Stomach smooth muscle (tissue), 2 donors: ENCODE results near the gene OSBPL9.

ENCODE experiments used
- H3K27ac ChIP-seq: one replicate; pipeline ENCODE4 v1.7.0; 2013; ENCODE audit warnings: mild to moderate bottlenecking, low read length, inconsistent platforms
- H3K27me3 ChIP-seq, 2 donors: one replicate each; pipeline ENCODE4 v1.7.0; 2013; ENCODE audit warnings: low read length in 2 of 2; ENCODE audit not compliant: insufficient read depth in 2 of 2, control insufficient read depth in 1 of 2
- H3K36me3 ChIP-seq, 2 donors: one replicate each; pipeline ENCODE4 v1.7.0; 2013; ENCODE audit warnings: low read length in 2 of 2; ENCODE audit not compliant: control insufficient read depth in 2 of 2, insufficient read depth in 2 of 2
- H3K4me1 ChIP-seq: one replicate; pipeline ENCODE4 v1.7.0; 2013; ENCODE audit warnings: low read length; ENCODE audit not compliant: control insufficient read depth, insufficient read depth
- H3K4me3 ChIP-seq, 2 donors: one replicate each; pipeline ENCODE4 v1.7.0; 2013; ENCODE audit warnings: low read length in 2 of 2
- H3K9ac ChIP-seq, 2 donors: one replicate each; pipeline ENCODE4 v1.7.0; 2013; ENCODE audit warnings: low read length in 2 of 2, mild to moderate bottlenecking in 1 of 2
- H3K9me3 ChIP-seq, 2 donors: one replicate each; pipeline ENCODE4 v1.7.0; 2013; ENCODE audit warnings: low read length in 2 of 2; ENCODE audit not compliant: control insufficient read depth in 2 of 2
- donor health status: healthy.
- donor health status: Pancreatic carcinoma.

The OSBPL9 gene

GRCh38 chr1:51651552-51651942 is 34.7 kb downstream of the OSBPL9 start:
- Histone ChIP-seq H3K9me3 (no peaks in the 10 kb centered on the region), H3K9ac (no peak overlapping the region), H3K4me1 (no peaks in the 10 kb centered on the region), H3K36me3 (no peaks in the 10 kb centered on the region), H3K27me3 (no peaks in the 10 kb centered on the region), H3K27ac (no peak overlapping the region), H3K4me3 (no peak overlapping the region)

DNA sequence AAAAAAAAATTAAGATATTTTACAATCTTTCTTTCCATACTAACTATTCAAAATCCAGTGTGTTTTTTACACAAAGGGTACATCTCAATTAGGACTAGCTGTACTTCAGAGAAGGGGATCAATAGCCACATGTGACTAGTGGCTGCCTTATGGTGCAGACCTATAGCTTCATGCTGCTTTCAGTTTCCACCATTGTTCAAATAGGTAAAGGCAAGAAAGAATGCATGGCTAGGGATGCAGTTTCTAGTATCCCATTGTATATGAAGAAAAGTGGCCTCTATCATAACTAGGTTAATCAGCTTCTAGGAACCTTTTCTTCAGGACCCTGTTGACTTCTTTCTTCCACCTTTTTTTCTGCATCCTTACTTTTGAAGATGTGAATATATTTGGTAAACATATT is 35.7 kb downstream of the OSBPL9 start:
- Histone ChIP-seq H3K27ac (no peak overlapping the region), H3K36me3 (no peaks in the 10 kb centered on the region), H3K4me1 (no peaks in the 10 kb centered on the region), H3K9me3 (no peaks in the 10 kb centered on the region), H3K4me3 (no peak overlapping the region), H3K9ac (no peak overlapping the region), H3K27me3 (no peaks in the 10 kb centered on the region)

- no peaks in the 10 kb centered on the region for H3K9me3 ChIP-seq
- no peaks in the 10 kb centered on the region for H3K27me3 ChIP-seq
- no peak overlapping the region for H3K4me3 ChIP-seq
- H3K4me1 ChIP-seq: no peaks in the 10 kb centered on the region
- no peak overlapping the region for H3K9ac ChIP-seq
- H3K36me3 ChIP-seq: no peaks in the 10 kb centered on the region
- H3K27ac ChIP-seq: no peak overlapping the region
Observed at GRCh38 chr1:51653127-51653526, 36.2 kb downstream of the OSBPL9 start.

GRCh38 chr1:51654000-51654399 is 37.1 kb downstream of the OSBPL9 start:
- no peaks in the 10 kb centered on the region for H3K27me3 ChIP-seq
- H3K27ac ChIP-seq: no peak overlapping the region
- H3K4me3 ChIP-seq: no peak overlapping the region
- H3K36me3 ChIP-seq: no peaks in the 10 kb centered on the region
- no peak overlapping the region for H3K9ac ChIP-seq
- H3K9me3 ChIP-seq: no peaks in the 10 kb centered on the region
- no peaks in the 10 kb centered on the region for H3K4me1 ChIP-seq

- Histone ChIP-seq H3K9ac (no peak overlapping the region), H3K27ac (no peak overlapping the region), H3K4me1 (no peaks in the 10 kb centered on the region), H3K36me3 (no peaks in the 10 kb centered on the region), H3K4me3 (no peak overlapping the region), H3K27me3 (no peaks in the 10 kb centered on the region), H3K9me3 (no peaks in the 10 kb centered on the region)
Observed at GRCh38 chr1:51656374-51656773, 39.5 kb downstream of the OSBPL9 start.

DNA sequence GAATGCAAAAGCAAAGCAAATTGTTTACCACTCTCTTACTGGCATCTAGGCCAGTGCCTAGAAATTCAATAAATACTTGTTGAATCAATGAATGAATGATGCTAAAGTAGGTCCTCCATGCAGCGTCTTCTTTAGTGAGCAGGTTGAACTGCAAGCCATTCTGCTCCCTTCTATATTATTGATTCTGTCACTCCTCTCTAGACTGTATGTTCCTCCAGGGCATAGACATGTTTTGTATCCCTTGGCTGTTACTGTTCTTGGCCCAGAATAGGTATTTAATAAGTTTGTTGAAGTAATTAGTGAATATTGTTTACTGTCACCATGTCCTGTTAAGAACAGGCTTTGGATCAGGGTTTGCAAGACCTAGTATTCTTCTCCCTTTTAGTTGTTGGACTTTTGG is 43.7 kb downstream of the OSBPL9 start:
- no peaks in the 10 kb centered on the region for H3K9me3 ChIP-seq
- no peak overlapping the region for H3K4me3 ChIP-seq
- H3K27ac ChIP-seq: no peak overlapping the region
- no peaks in the 10 kb centered on the region for H3K36me3 ChIP-seq
- no peaks in the 10 kb centered on the region for H3K27me3 ChIP-seq
- H3K4me1 ChIP-seq: no peaks in the 10 kb centered on the region
- H3K9ac ChIP-seq: no peak overlapping the region

- Histone ChIP-seq H3K9ac (no peak overlapping the region), H3K4me3 (no peak overlapping the region), H3K27me3 (no peaks in the 10 kb centered on the region), H3K36me3 (no peaks in the 10 kb centered on the region), H3K4me1 (no peaks in the 10 kb centered on the region), H3K27ac (no peak overlapping the region), H3K9me3 (no peaks in the 10 kb centered on the region)
Observed at GRCh38 chr1:51661081-51661518, 44.2 kb downstream of the OSBPL9 start.

GRCh38 chr1:51663105-51663504 is 46.2 kb downstream of the OSBPL9 start:
- no peak overlapping the region for H3K4me3 ChIP-seq

DNA sequence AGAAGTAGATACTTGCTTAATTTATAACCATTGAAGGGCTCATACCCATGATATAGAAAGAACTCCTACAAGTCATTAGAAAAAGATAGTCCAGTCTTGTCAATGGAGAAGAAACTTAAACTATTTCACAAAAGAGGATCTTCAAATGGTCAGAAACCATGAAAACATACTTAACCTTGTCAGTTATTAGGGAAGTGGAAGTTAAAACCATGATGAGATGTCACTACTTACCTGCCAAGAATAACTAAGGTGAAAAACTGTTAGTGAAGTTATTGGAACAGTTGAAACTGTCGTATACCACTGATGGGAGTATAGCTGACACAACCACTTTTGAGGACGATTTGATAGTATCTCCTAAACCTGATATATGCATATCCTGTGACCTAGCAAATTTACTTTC is 46.8 kb downstream of the OSBPL9 start:
- no peaks in the 10 kb centered on the region for H3K9me3 ChIP-seq
- no peak overlapping the region for H3K27ac ChIP-seq
- H3K4me3 ChIP-seq: no peak overlapping the region
- no peak overlapping the region for H3K9ac ChIP-seq
- H3K36me3 ChIP-seq: no peaks in the 10 kb centered on the region
- no peaks in the 10 kb centered on the region for H3K4me1 ChIP-seq
- no peaks in the 10 kb centered on the region for H3K27me3 ChIP-seq

More at GRCh38 chr1:51663105-51663504, 46.2 kb downstream of the OSBPL9 start:
- H3K36me3 ChIP-seq: no peaks in the 10 kb centered on the region
- no peak overlapping the region for H3K27ac ChIP-seq
- no peak overlapping the region for H3K9ac ChIP-seq
- H3K4me1 ChIP-seq: no peaks in the 10 kb centered on the region
- no peaks in the 10 kb centered on the region for H3K9me3 ChIP-seq
- no peaks in the 10 kb centered on the region for H3K27me3 ChIP-seq

GRCh38 chr1:51664421-51665240 is 47.7 kb downstream of the OSBPL9 start:
- H3K27ac ChIP-seq: no peak overlapping the region

GRCh38 chr1:51666478-51666877 is 49.6 kb downstream of the OSBPL9 start:
- H3K9ac ChIP-seq: no peak overlapping the region
- H3K27me3 ChIP-seq: no peaks in the 10 kb centered on the region
- H3K4me1 ChIP-seq: peaks cover 3% of the 10 kb centered on the region
- no peaks in the 10 kb centered on the region for H3K9me3 ChIP-seq
- H3K4me3 ChIP-seq: no peak overlapping the region
- H3K27ac ChIP-seq: no peak overlapping the region
- H3K36me3 ChIP-seq: no peaks in the 10 kb centered on the region

More at GRCh38 chr1:51664421-51665240, 47.7 kb downstream of the OSBPL9 start:
- Histone ChIP-seq H3K27me3 (no peaks in the 10 kb centered on the region), H3K36me3 (no peaks in the 10 kb centered on the region), H3K4me1 (peaks cover 3% of the 10 kb centered on the region), H3K9ac (no peak overlapping the region), H3K4me3 (no peak overlapping the region), H3K9me3 (no peaks in the 10 kb centered on the region)
